HEK293T (cell line): Measurements from ENCODE around the gene IL17RA.

Experiments used
- ARNT ChIP-seq: fragments of 450-650 bp; IDR thresholded peaks from 2 replicates; pipeline ENCODE4 v1.6.1; 2017; ENCODE audit warnings: mild to moderate bottlenecking
- BHLHE40 ChIP-seq: fragments of 450-650 bp; IDR thresholded peaks from 2 replicates; pipeline ENCODE4 v1.6.1; 2016; ENCODE audit warnings: mild to moderate bottlenecking, moderate library complexity, borderline replicate concordance
- ELF4 ChIP-seq: fragments of 450-650 bp; IDR thresholded peaks from 2 replicates; pipeline ENCODE4 v1.6.1; 2017; ENCODE audit warnings: antibody characterized with exemption
- FOXA1 ChIP-seq: fragments of 450-650 bp; IDR thresholded peaks from 2 replicates; pipeline ENCODE4 v1.6.1; 2016; ENCODE audit warnings: mild to moderate bottlenecking
- FOXK2 ChIP-seq: fragments of 450-650 bp; IDR thresholded peaks from 2 replicates; pipeline ENCODE4 v1.6.1; 2016; ENCODE audit warnings: mild to moderate bottlenecking
- FOXM1 ChIP-seq: fragments of 450-650 bp; IDR thresholded peaks from 2 replicates; pipeline ENCODE4 v1.6.1; 2017; ENCODE audit warnings: mild to moderate bottlenecking, borderline replicate concordance
- L3MBTL2 ChIP-seq: fragments of 450-650 bp; conservative IDR thresholded peaks from 2 replicates; pipeline ENCODE4 v1.6.1; 2016; ENCODE audit warnings: mild to moderate bottlenecking
- SP1 ChIP-seq: fragments of 450-650 bp; IDR thresholded peaks from 2 replicates; pipeline ENCODE4 v1.6.1; 2017
- ZNF384 ChIP-seq: fragments of 450-650 bp; IDR thresholded peaks from 2 replicates; pipeline ENCODE4 v1.6.1; 2016

DNA sequence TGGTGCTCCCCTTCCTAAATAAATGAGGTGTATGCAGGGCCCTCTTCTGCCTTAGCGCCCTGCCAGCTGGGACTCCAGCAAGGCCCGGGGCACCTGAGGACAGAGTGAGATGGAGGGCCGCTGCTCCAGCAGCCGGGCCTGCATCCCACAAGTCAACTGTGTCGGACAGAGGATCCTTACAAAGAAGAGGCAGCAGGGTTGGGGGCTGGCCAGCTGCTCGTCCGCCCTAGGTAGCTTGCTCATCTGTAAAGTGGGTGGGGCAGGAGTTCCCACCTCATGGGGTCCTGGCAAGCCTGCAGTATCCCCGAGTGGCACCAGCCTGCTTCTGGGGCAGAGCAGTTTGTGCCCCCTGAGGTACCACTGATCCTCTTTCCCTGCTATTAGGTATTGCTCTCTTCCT lies 28.8 kb downstream of the IL17RA start:
- no peak for TF ChIP-seq ZNF384
- no peak for TF ChIP-seq SP1
- TF ChIP-seq L3MBTL2: no peak
- TF ChIP-seq FOXA1: no peak
- no peak for TF ChIP-seq BHLHE40
- TF ChIP-seq ELF4: no peak
- no peak for TF ChIP-seq FOXK2
- no peak for TF ChIP-seq ARNT
- no peak for TF ChIP-seq FOXM1
